GM19238 (cell line): ENCODE data around the gene TLE5.
A peak's percentile ranks its signal among the peaks of the same experiment; 100 is the strongest.
"Not testable (repeated sequence)": the region's sequence is repeated elsewhere in the genome, so short reads cannot be mapped to it uniquely, and the experiment has no call there.

Source experiments
- DNase-seq: peaks from one replicate; pipeline ENCODE4 v3.0.0; 2011; ENCODE audit warnings: low spot score; ENCODE audit not compliant: insufficient read length

TLE5 gene

DNA sequence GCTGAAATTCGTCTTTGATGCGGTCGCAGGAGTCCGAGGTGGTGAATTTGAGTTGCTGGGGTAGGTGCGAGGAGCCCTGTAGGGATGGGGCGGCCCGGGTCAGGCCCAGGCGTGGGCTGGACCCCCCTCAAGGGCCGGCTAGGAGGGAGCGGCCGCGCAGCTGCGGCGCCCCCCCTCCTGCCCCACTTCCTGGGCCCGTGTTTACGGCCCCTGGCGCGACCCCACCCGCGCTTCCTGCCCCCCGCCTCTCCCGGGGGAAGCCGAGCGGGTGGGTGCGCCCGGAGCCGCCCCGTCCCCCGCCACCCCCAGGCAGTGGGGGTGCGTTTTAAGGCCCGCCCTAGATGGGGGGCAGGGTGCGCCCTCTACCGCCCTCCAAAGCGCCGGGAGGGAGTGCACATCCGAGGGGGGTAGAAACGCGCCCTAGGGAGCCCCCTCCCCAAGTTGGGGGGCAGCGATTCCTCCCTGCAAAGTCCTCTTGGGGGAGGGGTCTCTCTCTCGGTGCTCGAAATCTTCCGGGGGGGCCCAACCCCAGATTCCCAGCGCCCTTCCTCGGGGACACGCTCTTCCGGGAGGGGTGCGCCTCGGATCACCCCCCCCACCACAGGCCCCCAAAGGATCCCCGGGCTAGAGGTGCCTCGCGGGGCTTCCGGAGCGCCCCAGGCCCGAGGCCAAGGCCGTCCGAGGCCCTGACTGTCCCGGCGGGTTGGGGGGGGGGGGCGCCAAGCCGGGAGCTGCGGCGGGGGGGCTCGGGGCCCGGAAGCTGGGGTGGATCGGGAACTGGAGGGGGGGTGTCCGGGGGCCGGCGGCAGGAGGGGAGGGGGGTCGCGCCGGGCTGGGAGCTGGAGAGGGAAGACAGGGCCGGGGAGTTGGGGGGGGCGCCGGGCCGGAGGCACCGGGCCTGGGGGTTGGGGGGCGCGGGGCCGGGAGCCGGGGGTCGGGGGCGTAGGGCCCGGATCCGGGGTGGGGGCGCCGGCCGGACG lies 823 bp downstream of the TLE5 start:
- DNase-seq = peak; percentile 79

DNA sequence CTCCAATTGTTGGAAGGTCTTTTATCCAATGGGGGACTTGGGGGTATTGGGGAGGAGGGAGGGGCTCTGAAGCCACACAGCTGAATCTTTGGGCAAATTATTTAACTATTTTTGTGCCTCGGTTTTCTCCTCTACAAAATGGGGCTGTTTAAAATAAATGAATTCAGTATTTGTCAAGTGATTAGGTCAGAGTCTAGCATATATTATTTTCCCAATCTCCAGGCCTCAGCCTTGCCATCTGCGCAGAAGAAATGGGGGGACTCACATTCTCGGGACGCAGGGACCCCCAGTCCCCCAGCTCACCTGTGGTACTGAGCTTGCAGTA lies 1.5 kb downstream of the TLE5 start:
- no peak for DNase-seq

DNA sequence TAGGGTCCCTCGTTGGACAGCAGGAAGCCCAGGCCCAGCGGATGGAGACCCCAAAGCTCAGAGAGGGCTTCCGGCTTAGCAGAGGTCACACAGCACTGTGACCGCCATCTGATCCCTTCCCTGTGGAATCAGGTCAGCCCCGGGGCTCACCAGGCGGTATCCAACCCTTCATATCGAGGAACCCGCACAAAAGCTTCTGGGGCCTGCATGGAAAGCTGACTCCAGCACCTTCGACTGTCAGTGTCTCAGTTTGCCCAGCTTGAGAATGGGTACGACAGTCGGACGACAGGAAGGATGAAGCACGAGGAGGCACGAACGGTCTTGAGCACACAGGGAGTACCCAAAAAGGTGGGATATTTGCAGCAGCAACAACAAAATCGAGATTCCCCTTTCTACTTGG lies 2.6 kb downstream of the TLE5 start:
- no peak for DNase-seq

DNA sequence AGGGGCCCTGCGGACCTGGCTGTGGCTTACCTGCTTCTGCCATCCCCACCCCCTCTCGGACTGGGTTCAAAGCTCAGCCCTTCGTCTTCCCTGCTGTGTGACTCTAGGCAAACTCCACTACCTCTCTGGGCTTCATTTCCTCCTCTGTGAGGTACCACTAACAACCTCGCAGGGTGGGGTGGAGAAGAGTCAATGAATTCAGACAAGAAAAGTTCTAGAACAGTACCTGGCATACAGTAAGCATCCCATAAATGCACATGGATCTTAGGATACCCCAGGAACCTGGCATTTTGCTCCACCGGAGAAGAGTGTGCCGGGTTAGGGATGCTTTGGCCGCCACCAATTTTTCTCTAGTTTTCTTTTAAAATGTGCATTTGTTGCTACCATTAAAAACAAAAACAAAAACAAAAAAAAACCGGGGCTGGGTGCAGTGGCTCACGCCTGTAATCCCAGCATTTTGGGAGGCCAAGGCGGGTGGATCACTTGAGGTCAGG lies 3.4 kb downstream of the TLE5 start:
- DNase-seq = no peak

DNA sequence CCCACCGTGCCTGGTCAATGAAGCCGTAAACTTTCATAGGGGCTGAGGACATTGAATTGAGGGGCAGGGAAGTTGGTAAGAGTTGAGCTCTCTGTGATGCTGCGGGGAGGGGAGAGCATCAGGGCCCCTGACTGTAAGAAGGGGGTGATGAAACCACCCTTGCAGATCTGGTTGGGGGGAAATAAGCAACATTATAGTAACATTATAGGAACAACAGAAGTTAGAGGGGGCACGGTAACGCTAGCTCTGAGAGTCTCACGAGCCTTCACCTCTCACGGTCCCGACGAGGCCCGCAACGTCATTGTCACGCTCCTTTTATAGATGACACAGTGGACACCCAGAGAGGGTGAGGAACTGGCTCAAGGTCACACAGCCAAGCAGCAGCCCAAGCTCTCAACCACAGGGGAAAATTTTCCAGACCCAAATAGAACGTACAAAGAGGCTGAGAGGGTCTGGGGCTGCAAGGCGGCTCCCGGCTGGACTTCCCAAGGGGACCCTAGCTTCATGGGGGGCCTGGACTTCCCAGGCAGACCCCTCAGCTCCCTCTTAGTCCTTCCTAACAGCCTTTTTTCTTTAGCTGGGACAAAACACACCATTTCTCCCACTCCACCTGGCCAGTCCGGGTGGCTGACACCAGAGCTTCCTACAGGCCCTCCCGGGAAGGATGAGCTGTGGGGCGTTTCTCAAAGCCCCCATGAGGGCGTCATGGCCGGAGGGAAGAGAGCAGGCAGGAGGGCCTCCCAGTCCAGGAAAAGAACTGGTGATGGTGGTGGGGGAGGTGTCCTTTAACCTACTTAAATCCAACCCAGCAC lies 4.1 kb downstream of the TLE5 start:
- no peak for DNase-seq

DNA sequence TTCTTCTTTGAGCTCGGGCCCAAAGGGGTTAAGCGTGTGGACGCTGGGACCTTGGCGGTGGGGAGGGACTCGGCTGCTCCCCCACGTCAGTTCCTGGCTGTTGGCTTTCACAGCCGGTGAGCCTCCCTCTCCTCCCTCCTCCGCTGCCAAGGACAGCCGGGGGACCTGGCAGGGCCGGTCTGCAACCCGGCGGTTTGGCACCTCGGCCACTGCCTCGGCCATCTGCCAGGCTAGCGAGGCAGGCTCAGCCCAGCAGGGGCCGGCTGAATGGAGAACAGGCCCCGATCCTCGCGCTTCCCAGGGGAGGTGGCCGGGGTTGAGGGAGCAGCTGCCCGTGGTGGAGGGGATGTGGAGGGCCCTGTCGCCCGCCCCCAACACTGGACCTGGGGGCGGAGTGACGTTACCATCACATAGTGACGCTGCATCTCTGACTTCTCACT lies 5.0 kb downstream of the TLE5 start:
- DNase-seq = no peak

DNA sequence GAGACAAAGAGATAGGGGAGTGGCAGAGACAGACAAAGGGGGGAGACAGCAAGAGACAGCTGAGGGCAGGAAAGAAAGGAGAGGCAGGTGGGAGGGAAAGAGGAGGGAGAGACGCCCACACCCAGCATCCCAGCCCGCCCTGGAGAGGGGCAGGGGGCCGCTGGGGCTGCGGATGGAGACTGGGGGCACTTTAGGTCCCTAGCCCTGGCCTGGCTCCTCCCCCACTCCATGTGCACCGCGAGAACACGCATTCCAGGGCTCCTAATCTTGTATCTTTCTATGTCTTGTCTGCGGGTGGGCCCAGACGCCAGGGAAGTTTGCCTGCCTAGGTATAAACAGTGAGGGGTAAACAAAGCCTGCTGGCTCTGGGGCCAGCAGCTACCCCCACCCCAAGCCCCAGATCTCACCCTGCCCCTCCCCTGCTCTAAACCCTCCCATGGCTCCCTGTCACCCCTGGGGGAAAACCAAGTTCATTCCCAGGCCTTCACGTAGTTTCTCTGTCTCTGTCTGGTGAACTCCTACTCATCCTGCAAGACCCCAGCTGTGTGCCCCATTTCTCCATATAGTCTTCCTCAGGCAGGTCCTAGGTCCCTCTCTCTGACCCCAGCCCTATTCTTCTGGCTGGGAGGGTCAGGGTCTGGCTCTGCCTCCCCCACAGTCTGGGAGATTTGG lies 5.7 kb downstream of the TLE5 start:
- no peak for DNase-seq

DNA sequence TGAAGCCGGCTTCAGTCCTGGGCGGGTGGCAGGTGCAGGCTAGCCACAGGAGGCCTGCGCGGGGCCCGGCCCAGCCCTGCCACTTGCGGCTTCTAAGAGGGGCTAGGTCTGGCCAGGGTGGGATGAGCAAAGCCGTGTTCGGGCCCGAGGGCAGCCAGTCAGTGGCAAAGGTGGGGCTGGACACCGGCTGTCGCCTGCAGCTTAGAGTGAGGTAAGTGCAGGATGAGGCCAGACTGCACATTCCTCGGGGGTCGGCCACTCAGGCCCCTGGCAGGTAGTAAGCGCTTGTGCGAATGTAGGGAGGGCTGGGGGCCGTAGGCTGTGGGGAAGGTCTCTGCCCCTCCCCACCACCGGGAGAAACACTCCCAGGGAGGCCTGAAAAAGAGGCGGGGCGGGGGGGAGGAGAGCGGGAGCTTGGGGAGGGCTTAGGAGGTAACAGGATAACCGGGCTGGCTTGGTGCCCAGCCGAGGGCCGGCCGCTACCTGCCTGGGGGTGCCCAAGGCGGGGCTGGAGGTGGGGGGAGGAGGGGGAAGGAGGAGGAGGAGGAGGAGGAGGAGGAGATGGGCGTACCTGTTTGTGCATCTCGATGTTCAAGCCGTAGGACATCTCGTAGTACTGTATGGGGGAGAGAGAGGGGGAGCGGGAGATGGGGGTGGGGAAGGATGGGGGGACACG lies 6.4 kb downstream of the TLE5 start:
- no peak for DNase-seq

DNA sequence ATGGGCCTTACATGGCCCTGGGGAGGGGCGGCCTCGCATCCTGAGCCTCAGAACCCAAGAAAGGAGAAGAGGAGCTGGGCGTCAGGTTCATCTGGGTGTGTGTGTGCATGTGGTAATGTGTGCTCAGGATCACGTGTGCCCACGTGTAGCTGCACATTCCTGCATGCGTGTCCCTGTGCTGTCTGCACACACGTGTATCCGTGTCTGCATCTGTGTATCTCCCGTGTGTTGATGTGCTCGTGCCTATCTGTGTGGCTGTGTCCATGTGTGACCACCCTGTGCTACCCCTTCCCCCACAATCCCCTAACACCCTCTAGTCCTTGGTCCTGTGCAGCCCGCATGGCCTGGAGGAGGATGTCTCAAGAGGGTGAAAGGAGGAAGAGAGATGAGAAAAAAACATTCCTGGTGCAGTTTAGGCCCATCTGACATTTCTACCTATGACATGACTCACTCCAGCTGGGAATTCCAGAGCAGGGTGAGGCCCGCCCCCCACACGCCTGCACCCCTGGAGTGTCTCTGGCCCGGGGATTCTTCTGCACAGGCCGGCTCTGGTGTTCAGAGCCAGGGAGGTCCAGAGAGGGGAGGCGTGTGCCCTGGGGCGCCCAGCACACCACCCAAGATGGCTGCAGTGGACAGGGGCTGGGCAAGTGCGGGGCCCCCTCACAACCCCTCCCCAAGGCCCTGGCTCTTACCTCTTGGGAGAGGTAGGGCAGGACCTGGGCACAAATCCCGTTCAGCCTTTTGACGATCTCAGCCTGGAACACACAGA lies 7.1 kb downstream of the TLE5 start:
- no peak for DNase-seq

DNA sequence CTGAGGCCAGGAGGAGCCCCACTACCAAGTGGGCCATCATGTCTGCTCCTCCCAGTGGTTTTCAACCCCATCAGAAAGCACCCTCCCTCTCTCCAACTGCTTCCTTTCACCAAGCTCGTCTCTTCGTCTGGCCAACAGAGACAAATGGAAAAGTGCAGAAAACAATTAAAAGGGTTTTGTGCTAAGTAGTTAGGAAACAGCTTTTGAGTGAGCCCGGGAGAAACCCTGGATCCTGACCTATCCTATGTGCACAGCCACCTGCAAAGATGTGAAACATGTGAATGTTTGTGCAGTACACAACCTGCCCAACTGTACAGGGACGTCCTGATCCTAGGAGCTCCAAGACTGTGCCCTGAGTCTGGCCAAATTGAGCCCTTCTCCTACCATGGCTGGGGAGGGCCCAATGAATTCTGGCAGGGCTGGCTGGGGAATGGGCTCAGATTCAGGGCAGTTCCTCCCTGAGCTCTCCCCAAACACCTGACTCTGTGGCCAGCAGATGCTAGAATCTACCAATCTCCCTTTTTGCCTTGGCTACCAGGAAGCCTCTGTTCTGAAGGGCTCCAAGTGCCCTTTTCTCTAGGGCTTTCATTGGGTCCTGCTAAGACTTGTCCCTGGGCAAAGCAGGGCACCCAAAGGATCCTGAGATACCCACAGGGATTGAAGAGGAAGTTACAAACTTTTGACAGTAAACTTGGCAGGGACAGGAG lies 7.9 kb downstream of the TLE5 start:
- no peak for DNase-seq

DNA sequence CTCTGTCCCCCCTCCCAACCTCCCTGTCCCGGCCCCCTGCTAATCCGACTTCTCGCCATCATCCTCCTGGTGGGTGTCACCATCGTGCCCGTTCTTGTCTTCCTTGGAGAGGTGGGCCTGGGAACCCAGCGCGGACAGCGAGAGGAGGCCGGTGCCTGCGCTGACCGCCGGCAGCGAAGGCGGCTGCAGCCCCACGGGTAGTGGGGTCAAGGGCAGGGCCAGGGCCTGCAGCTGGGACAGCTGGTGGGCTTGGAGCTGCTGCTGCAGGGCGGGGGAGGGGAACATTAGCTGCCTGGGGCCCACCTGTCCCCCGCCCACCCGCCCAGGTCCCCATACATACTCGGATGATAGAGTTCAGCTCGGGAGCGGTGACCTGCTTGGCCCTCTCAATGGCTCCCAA lies 8.5 kb downstream of the TLE5 start:
- no peak for DNase-seq

DNA sequence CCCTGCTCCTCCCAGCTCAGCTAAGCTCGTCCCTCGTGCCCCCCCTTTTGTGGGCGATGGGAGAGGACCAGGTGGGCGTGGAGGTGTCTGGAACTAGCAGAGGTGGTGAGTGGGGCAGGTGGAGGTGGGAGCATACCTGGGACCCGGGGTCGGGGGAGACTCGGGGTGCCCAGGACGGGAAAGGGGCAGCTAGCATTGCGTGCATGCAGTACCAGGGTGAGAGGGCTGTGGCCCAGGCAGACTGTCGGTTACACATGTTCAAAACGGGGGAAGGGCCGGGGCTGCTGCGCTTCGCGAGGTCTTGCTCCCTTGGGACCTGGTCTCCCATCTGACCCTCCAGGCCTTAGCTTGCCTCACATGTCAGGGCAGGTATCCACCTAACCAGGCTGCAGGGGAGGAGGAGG lies 9.1 kb downstream of the TLE5 start:
- no peak for DNase-seq

DNA sequence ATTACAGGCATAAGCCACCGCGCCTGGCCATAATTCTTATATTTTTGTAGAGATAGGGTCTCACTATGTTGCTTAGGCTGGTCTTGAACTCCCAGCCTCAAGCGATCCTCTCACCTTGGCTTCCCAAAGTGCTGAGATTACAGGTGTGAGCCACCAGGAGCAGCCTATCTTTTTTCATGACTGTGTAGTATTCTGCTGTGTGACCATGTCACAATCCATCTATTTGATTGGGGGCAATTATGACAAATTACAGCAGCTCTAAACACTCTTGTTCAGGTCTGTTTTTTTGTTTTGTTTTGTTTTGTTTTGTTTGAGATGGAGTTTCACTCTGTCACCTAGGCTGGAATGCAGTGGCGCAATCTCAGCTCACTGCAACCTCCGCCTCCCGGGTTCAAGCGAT lies 12.3 kb downstream of the TLE5 start:
- not testable (repeated sequence) for DNase-seq

DNA sequence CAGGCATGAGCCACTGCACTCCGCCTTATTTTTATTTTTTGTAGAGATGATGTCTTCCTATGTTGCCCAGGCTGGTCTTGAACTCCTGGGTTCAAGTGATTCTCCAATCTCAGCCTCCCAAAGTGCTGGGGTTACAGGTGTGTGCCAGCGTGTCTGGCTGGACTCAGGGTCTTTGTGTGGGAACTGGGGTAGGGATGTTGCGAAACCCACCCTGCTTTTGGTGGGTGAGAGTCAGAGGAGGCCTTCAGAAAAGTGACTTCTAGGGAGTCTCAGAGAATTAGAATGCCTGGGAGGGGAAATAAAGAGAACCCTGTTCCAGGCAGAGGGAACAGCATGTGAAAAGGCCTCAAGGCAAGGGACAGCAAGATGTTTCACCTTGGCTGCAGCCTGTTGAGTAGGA lies 13.2 kb downstream of the TLE5 start:
- DNase-seq = no peak

DNA sequence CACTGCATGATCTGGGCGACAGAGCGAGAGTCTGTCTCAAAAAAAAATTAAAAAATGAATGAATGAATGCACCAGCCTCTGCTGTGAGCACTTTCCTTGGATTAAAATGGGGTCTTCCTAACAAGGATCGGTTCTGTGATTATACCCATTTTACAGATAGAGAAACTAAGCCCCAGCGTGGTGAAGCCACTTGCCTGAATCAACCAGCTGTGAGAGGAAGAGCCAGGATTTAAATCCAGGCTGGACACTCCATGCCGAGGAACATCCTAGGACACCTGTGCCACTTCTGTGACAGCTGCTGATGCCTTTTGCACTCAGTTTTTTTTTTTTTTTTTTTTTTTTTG lies 14.1 kb downstream of the TLE5 start:
- no peak for DNase-seq

DNA sequence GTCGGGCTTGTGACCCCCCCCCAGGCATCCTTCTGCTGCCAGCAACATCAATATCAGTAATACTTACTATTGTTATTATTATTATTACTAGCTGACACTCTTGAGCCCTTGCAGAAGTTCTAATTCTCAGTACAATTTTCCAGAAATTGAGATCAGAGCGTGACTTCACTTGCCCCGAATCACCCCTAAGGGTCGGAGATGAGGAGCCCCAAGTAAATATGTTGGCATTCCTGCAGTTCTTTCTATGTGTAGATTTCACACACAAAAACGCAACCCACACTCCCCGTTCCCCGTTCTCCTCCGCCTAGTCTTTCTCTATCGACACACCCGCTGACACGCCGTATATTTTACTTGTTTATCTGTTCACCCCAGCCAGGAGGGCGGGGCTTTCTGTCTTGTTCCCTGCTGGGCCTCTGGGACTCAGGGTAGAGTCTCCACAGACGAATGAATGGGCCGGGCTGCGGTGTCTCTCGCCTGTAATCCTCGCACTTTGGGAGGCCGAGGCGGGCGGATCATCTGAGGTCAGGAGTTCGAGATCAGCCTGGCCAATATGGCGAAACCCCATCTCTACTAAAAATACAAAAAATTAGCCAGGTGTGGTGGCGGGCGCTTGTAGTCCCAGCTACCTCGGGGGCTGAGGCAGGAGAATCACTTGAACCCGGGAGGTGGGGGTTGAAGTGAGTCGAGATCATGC lies 14.7 kb downstream of the TLE5 start:
- DNase-seq = no peak

DNA sequence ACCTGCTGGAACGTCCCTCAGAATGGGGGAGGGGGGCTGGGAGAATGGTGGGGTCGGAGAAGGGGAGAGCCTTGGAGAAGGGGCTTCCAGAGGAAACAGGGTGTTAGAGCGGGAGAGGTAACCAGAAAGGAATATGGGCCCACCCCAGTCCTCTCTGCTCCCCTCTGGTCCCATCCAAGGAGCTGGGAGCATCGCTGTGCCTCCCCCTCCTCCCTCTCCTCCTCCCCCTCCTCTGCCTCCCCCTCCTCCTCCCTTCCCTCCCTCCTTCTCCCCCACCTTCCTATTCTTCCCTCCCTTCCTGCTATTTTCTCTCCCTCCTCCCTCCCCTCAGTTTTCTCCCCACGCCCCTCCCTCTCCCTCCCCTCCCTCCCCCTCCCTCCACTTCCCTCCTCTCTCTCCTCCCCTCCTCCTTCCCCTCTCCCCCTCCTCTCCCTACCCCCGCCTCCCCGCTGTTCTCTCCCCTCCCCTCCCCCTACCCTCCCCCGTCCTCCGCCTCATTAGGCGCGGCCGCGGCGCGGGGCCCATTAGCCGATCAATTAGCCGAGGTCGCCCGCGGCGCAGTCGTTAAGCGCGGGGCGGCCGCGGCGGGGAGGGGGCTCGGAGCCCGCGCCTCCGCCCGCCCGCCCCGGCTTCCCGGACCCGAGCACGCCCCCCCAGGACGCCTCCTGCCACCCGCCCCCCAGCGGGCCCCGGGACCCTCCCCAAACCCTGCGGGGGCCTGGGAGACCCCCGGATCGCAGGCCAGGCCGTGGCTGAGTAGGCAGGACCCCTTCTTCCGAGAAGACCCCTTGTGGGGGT lies 15.4 kb downstream of the TLE5 start:
- no peak for DNase-seq

DNA sequence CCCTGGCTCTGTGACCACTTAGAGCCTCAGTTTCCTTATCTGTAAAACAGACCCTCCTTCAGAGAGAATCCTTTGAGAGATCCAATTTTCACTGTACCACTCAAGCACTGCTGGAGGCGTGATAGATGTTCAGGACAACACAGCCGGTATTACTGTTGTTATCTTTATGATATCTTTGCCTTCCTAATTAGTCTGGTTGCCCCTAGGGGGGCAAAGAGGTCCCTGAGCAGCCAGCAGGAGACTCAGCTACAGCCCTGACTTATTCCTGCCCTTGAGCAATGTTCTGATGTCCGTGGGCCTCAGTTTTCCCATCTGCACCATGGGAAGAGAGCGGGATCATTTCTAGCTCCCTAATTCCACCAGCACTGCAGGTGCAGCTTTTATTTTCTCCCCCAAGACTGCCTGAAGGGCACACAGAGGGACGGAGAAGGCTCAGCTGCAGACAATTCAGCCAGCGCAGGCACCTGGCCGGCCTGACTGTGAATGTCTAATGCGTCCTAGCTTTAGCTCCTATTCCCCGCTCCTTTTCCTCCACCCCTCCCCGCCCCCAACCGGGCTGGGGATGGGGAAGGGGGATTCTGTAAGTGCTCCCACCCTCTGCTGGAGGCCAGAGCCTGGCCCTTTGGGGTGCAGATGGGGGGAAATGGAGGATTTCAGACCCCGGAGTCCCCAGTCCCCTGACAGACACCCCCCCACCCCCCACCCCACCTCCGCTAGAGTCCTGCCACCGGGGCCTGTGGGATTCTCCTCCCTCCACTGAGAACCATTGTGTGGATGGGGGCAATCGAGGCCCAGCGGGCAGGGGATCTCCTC lies 16.2 kb downstream of the TLE5 start:
- DNase-seq = no peak
